ENCODE results near the gene GTF2IRD1.
"Not testable (repeated sequence)": the region's sequence is repeated elsewhere in the genome, so short reads cannot be mapped to it uniquely, and the experiment has no call there.

Gene GTF2IRD1

DNA sequence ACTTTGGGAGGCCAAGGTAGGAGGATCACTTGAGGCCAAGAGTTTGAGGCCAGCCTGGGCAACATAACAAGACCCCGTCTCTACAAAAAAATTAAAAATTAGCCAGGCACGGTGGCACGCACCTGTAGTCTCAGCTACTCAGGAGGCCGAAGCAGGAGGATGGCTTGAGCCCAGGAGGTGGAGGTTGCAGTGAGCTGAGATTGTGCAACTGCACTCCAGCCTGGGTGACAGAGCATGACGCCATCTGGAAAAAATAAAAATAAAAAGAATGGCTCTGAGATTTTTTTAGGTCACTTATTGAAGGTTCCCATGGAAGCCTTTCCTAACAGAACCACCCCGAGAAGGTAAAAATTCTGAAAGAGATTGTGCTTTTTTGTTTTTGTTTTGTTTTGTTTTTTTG lies 109.9 kb downstream of the GTF2IRD1 start:
- DNase-seq (ENCODE audit: low read depth) = not testable (repeated sequence)

DNA sequence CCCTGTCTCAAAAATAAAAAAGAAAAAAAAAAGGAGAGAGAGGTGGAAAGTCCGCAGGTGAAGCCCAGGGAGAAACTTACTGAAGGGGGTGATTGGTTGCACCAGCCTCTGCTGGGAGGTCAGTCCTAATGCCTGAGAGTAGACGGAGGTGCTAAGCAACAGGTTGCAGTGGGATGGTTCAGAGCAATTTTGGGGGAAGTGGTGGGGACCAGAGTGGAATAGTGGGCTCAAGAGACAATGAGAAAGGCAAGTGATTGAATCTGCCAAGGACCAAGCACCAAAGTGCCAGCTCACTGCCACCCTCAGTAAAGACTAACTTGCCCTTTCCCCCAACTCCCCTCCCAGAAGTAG lies 113.6 kb downstream of the GTF2IRD1 start:
- DNase-seq (ENCODE audit: low read depth) = no peak

DNA sequence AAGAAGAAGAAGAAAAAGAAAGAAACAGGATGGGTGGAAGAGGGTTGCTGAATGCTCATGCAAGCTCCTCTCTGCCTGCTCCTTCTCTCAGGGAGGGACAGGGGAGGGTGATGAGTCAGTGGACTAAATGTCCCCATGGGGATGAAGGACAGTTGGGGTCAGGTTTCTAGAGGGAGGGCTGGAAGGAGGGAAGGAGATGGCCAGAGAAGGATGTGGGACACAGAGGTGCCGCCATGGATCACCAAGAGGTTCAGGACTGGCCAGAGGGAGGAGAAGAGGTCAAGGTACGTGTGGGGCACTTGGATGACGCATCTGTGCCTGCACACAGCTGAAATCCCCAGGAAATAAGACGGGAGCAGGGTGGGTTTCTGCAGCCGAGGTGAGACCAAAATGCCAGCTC lies 115.0 kb downstream of the GTF2IRD1 start:
- no peak for DNase-seq (ENCODE audit: low read depth)

DNA sequence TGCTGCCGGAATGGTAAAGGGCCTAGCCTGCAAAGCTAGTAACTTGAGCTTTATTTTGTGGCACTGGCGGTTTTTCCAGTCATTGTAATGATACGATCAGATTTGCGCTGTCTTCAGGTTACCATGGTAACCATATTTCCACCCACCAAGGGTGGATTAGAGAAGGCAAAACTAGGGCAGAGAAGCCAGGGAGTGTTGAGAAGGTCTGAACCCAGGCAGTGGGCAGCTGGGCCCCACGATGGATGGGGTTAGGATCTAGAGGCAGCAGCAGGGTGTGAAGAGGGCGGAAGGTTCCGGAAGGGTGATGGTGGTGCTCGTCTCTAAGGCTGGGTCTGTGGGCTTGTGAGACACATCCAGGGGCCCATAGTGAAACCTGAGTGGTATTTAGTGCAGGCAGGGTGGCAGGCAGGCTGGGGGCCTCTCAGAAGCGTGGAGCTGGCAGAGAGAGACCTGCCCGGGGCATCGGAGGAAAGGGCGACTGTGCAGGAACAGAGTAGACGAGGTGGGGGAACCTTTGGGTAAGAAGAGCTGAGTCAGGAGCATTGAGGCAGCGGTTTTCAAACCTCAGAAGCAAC lies 115.9 kb downstream of the GTF2IRD1 start:
- DNase-seq (ENCODE audit: low read depth) = no peak

- no peak for DNase-seq (ENCODE audit: low read depth)
These were observed 116.9 kb downstream of the GTF2IRD1 start for GRCh38 chr7:74570533-74571156.

GRCh38 chr7:74572301-74572979 lies 118.7 kb downstream of the GTF2IRD1 start:
- DNase-seq (ENCODE audit: low read depth) = no peak

DNA sequence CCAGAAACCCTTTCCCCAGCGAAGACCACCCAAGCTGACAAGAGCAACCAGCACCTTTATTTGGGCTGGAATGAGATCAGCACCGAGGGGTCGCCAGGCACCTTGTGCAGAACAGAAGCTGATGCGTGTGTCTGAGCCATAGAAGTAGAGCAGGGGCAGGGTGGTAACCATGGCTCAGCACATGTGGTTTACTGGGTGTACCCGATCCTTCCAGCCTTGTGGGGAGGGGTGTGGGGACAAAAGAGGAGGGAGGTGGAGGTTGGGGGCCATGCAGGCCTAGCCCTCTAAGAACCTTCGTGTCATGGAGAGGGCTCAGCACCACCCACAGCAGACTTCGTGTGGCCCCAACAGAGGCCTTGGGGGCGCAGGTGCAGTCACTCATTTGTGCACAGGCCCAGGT lies 119.8 kb downstream of the GTF2IRD1 start:
- no peak for DNase-seq (ENCODE audit: low read depth)

- DNase-seq (ENCODE audit: low read depth) = no peak
These were observed 121.5 kb downstream of the GTF2IRD1 start for GRCh38 chr7:74575083-74575784.

- no peak for DNase-seq (ENCODE audit: low read depth)
These were observed 122.1 kb downstream of the GTF2IRD1 start for GRCh38 chr7:74575811-74576210.

- DNase-seq (ENCODE audit: low read depth) = no peak
These were observed 126.3 kb downstream of the GTF2IRD1 start for GRCh38 chr7:74579800-74580685.

DNA sequence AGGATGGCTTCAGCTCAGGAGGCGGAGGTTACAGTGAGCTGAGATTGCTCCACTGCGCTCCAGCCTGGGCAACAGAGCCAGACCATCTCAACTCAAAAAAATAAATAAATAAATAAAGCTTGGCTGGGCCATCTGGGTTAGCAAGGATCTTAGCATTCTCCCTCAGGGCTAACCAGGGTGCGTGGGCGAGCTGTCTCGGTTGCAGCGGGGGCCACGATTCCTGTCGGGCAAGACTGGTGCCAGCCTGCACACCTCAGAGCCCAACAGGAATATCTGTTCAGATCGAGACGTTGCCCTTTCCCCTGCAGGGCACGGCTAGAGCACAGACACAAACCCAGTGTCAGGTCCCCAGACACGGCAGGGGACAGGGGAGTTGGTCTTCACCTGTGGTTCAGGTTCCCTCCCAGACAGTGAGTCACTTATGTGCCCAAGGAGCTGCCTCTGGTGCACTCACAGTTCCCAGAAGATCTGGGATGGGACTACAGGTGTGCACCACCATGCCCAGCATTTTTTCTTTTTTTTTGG lies 128.3 kb downstream of the GTF2IRD1 start:
- DNase-seq (ENCODE audit: low read depth) = no peak

DNA sequence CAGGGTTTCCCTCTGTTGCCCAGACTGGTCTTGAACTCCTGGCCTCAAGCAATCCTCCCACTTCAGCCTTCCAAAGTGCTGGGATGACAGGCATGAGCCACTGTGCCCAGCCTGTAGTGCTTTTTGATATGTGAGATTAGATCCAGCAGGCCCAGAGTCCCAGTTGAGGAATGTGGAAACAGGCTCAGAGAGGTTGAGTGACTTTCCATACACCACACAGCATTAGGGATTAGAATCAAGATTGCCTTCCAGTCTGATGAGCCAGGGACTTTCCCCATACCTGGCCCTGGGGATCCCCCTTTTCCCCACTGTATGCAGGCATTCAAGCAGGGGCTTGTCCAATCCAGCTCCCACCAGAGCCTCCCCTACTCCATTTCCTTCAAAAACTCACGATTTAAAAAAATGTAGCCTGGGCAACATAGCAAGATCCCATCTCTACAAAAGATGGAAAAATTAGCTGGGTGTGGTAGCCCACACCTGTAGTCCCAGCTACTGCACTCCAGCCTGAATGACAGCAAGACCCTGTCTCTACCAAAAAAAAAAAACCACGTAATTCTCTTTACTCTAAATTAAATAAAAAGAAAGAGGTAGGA lies 128.8 kb downstream of the GTF2IRD1 start:
- no peak for DNase-seq (ENCODE audit: low read depth)

DNA sequence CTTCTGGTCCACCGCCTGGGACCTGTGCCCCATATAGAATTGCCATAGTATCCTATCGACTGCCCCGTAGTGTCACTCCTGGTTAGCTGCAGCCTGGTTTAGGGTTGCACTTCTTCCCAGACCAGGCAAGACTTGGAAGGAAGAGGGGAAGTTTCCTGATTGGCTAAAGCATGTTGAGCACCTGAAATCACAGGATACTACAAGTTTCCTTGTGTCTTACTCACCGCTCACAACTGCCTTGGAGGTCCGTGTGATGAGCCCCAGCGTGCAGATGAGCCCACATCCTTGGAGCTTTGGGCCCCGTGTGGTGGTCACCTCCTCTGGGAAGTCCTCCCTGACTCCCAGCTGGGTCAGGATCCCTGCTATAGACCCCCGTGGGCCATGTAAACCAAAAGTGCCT lies 129.9 kb downstream of the GTF2IRD1 start:
- DNase-seq (ENCODE audit: low read depth) = no peak

GRCh38 chr7:74584160-74584954 lies 130.7 kb downstream of the GTF2IRD1 start:
- DNase-seq (ENCODE audit: low read depth) = no peak

- DNase-seq (ENCODE audit: low read depth) = no peak
These were observed 132.1 kb downstream of the GTF2IRD1 start for GRCh38 chr7:74585844-74586243.

GRCh38 chr7:74586258-74587175 lies 132.8 kb downstream of the GTF2IRD1 start:
- no peak for DNase-seq (ENCODE audit: low read depth)

DNA sequence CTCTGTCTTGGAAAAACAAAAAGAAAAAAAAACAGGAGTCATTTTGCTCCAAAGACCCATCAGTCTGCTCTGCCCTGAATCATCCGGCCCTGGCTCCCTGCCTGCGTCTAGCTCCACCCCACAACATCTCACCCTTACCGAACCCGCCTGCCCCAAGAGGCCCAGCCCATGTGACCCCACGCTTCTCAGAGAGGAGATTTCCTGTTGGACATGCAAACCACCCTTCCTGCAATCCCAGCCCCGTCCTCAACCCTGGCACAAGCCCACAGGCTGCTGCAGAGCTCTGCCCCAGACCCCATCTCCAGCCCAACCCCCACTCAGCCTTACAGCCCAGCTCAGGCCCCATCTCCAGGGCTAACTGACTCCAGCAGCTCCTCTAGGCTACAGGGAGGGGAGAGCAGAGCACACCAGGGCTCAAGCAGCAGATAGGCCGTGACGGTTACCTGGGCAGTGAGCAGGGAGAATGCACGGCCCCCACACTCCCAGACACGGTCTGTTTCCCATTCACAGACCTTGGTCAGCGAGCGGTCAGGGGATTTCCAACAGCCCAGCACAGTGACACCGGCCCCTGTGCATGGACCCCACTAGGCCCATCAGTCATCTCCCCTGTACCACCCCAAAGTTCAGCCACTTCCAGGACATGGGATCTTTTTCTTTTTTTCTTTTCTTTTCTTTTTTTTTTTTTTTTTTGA lies 133.9 kb downstream of the GTF2IRD1 start:
- no peak for DNase-seq (ENCODE audit: low read depth)

DNA sequence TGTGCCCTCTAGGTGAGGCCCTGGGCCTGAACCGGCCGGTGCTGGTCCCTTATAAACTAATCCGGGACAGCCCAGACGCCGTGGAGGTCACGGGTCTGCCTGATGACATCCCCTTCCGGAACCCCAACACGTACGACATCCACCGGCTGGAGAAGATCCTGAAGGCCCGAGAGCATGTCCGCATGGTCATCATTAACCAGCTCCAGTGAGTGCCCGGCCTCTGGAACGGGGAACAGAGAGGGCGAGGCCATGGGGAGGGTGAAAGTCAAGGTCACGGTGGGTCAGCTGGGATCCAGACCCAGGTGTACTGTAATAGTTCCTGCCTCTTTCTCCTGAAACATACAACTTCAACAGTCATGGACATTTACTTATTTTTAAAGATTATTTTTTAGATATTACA lies 137.1 kb downstream of the GTF2IRD1 start:
- no peak for DNase-seq (ENCODE audit: low read depth)

DNA sequence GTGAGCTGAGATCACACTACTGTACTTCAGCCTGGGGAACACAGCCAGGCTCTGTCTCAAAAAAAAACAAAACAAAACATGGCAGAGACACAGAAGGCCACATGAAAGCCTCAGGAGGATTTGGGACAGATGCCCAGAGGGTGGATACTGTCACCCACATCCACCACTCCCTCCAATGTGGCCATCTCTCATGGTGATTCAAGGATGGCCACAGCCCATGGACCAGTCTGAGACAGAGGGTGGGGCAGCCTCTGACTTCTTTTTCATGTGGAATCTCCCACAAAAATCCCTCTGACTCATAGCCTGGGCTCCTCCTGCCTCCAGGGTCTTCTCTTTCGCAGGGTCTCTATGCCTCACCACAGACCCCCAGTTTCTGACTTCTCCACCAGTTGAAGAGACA lies 144.9 kb downstream of the GTF2IRD1 start:
- DNase-seq (ENCODE audit: low read depth) = no peak

Data from stimulated activated CD8-positive, alpha-beta memory T cell treated with anti-CD3 and anti-CD28 coated beads, Interleukin-15, amount 100 ng/mL, for 24 hours (primary cell).